Neural progenitor cell (in vitro differentiated cells): Measurements from ENCODE around the gene PMFBP1. TPM values are rescaled to one million over a fixed set of nuclear protein-coding genes. Genes with fewer than 3 reads are reported as not detected.

ENCODE experiments used
- DNase-seq: peaks from one replicate; pipeline ENCODE4 v3.0.0-alpha.2; 2016; ENCODE audit warnings: low spot score
- H2AFZ ChIP-seq: fragments of 200-600 bp; sonication (generic); replicated peaks from 2 replicates; pipeline ENCODE4 v1.6.1; 2016; ENCODE audit warnings: antibody characterized with exemption
- H3F3A ChIP-seq: fragments of 200-600 bp; sonication (generic); 2 replicates; pipeline ENCODE4 v1.6.1; 2016; ENCODE audit warnings: antibody characterized with exemption, low read depth
- H3K27ac ChIP-seq: fragments of 200-600 bp; sonication (generic); 2 replicates; pipeline ENCODE4 v1.5.1; 2016; ENCODE audit warnings: mild to moderate bottlenecking
- H3K27me3 ChIP-seq: fragments of 200-600 bp; sonication (generic); 2 replicates; pipeline ENCODE4 v1.6.1; 2016; ENCODE audit warnings: mild to moderate bottlenecking, moderate library complexity
- H3K36me3 ChIP-seq: fragments of 200-600 bp; sonication (generic); 2 replicates; pipeline ENCODE4 v1.5.1; 2016
- H3K4me1 ChIP-seq: fragments of 200-600 bp; sonication (generic); 2 replicates; pipeline ENCODE4 v1.6.1; 2016; ENCODE audit warnings: mixed run types
- H3K4me2 ChIP-seq: fragments of 200-600 bp; sonication (generic); 2 replicates; pipeline ENCODE4 v1.6.1; 2016
- H3K4me3 ChIP-seq: fragments of 200-600 bp; sonication (generic); 2 replicates; pipeline ENCODE4 v1.5.1; 2016
- H3K79me2 ChIP-seq: fragments of 200-600 bp; sonication (generic); 2 replicates; pipeline ENCODE4 v1.6.1; 2016; ENCODE audit warnings: low read depth
- H3K9ac ChIP-seq: fragments of 200-600 bp; sonication (generic); 2 replicates; pipeline ENCODE4 v1.6.1; 2016
- H3K9me3 ChIP-seq: fragments of 200-600 bp; sonication (generic); 2 replicates; pipeline ENCODE4 v1.5.1; 2016; ENCODE audit warnings: low read depth
- H4K20me1 ChIP-seq: fragments of 200-600 bp; sonication (generic); 2 replicates; pipeline ENCODE4 v1.6.1; 2016; ENCODE audit warnings: low read depth
- H3K27ac Mint-ChIP-seq: 3 replicates; pipeline ENCODE4 v1.8.0; 2021; ENCODE audit warnings: mixed read lengths
- H3K27me3 Mint-ChIP-seq: 2 replicates; pipeline ENCODE4 v1.8.0; 2022; ENCODE audit warnings: low read depth, mild to moderate bottlenecking, inconsistent platforms, moderate library complexity, mixed read lengths; ENCODE audit not compliant: insufficient read depth
- H3K36me3 Mint-ChIP-seq: 3 replicates; pipeline ENCODE4 v1.8.0; 2021; ENCODE audit warnings: mixed read lengths
- H3K4me1 Mint-ChIP-seq: 3 replicates; pipeline ENCODE4 v1.8.0; 2021; ENCODE audit warnings: mixed read lengths
- H3K4me3 Mint-ChIP-seq: 3 replicates; pipeline ENCODE4 v1.8.0; 2021; ENCODE audit warnings: mild to moderate bottlenecking, moderate library complexity, mixed read lengths
- H3K9me3 Mint-ChIP-seq: 3 replicates; pipeline ENCODE4 v1.8.0; 2020; ENCODE audit warnings: mixed read lengths
- CTCF ChIP-seq: fragments of 200-600 bp; sonication (generic); IDR thresholded peaks from 2 replicates; pipeline ENCODE4 v1.5.1; 2017; ENCODE audit warnings: antibody characterized with exemption, mild to moderate bottlenecking
- EZH2 ChIP-seq: fragments of 200-600 bp; sonication (generic); IDR thresholded peaks from 2 replicates; pipeline ENCODE4 v1.6.1; 2017; ENCODE audit warnings: antibody characterized with exemption, mild to moderate bottlenecking, moderate library complexity
- EZH2phosphoT487 ChIP-seq: fragments of 200-600 bp; sonication (generic); IDR thresholded peaks from 2 replicates; pipeline ENCODE4 v1.6.1; 2017; ENCODE audit warnings: antibody characterized with exemption
- total RNA-seq: library from RNA; depleted of rRNA; stranded (reverse); fragments of >200 nt; gene quantifications from 2 replicates; pipeline ENCODE4 v1.2.3, GENCODE V29; 2015; ENCODE audit warnings: low replicate concordance

The PMFBP1 gene
- total RNA-seq, 1 donor from 2014 or later = 12.8 TPM

DNA sequence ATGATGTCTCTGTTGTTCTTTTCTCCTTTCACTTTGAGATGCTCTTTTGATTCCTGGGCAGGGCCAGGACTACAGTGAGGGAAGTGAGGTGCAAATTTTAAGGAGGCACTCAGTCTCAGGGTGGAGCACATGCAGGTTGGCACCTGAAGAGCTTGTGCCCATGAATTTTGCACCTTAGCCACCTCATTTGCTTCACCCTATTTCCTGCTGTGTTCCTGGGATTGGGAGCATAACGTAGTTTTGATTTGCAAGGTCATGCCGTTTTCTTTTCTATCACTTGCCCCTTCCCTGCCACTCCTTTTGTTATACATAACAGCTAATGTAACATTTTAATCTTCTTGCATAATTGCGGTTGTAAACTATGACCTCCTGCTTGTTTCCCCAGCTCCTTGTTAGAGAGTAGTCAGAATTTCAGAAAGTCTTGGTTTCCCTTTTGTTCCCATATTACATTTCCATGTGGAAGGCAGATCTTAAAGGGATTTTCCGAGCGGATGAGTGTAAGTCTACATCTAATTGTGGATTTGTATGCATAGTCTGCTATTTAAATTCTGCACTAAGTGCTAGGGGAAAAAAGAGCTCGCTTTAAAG, 9.8 kb downstream of the PMFBP1 start:
- Histone ChIP-seq H3K4me3 (no peak overlapping the region), H3K79me2 (no peaks in the 10 kb centered on the region), H2AFZ (no peak overlapping the region), H3K27ac (no peak overlapping the region), H3K4me1 (peaks cover 10% of the 10 kb centered on the region), H3K27me3 (no peaks in the 10 kb centered on the region), H3K9ac (no peak overlapping the region), H3K4me2 (peak overlapping the region; percentile 31), H3F3A (no peaks in the 10 kb centered on the region), H3K9me3 (no peaks in the 10 kb centered on the region), H4K20me1 (no peaks in the 10 kb centered on the region), H3K36me3 (no peaks in the 10 kb centered on the region)
- H3K9me3 Mint-ChIP-seq = peaks cover 3% of the 10 kb centered on the region
- H3K27ac Mint-ChIP-seq = no peak overlapping the region
- DNase-seq = peak; percentile 3
- TF ChIP-seq EZH2phosphoT487 (no peak), CTCF (no peak), EZH2 (no peak)
- peaks cover 7% of the 10 kb centered on the region for H3K4me1 Mint-ChIP-seq
- H3K4me3 Mint-ChIP-seq = no peak overlapping the region
- H3K36me3 Mint-ChIP-seq = no peaks in the 10 kb centered on the region
- H3K27me3 Mint-ChIP-seq = no peaks in the 10 kb centered on the region

- Mint-ChIP-seq H3K9me3 (no peaks in the 10 kb centered on the region), H3K4me3 (no peak overlapping the region), H3K27ac (no peak overlapping the region), H3K27me3 (no peaks in the 10 kb centered on the region), H3K4me1 (peaks cover 7% of the 10 kb centered on the region), H3K36me3 (no peaks in the 10 kb centered on the region)
- H3K27ac ChIP-seq = no peak overlapping the region
- no peaks in the 10 kb centered on the region for H3F3A ChIP-seq
- DNase-seq = no peak
- no peak overlapping the region for H3K9ac ChIP-seq
- H2AFZ ChIP-seq = no peak overlapping the region
- no peaks in the 10 kb centered on the region for H3K36me3 ChIP-seq
- peaks cover 10% of the 10 kb centered on the region for H3K4me1 ChIP-seq
- no peaks in the 10 kb centered on the region for H3K9me3 ChIP-seq
- H3K79me2 ChIP-seq = no peaks in the 10 kb centered on the region
- no peaks in the 10 kb centered on the region for H4K20me1 ChIP-seq
- no peaks in the 10 kb centered on the region for H3K27me3 ChIP-seq
- H3K4me3 ChIP-seq = no peak overlapping the region
- no peak for TF ChIP-seq EZH2phosphoT487
- no peak for TF ChIP-seq CTCF
- TF ChIP-seq EZH2 = no peak
- no peak overlapping the region for H3K4me2 ChIP-seq
Measured at GRCh38 chr16:72159801-72160200, 12.2 kb downstream of the PMFBP1 start.

GRCh38 chr16:72159386-72159785, 12.6 kb downstream of the PMFBP1 start:
- Mint-ChIP-seq H3K27ac (no peak overlapping the region), H3K4me1 (peaks cover 4% of the 10 kb centered on the region), H3K27me3 (no peaks in the 10 kb centered on the region), H3K4me3 (no peak overlapping the region), H3K9me3 (no peaks in the 10 kb centered on the region), H3K36me3 (no peaks in the 10 kb centered on the region)
- no peak overlapping the region for H3K4me2 ChIP-seq
- H3K4me1 ChIP-seq = peaks cover 10% of the 10 kb centered on the region
- no peak overlapping the region for H3K27ac ChIP-seq
- no peak for TF ChIP-seq EZH2
- TF ChIP-seq CTCF = no peak
- TF ChIP-seq EZH2phosphoT487 = no peak
- H4K20me1 ChIP-seq = no peaks in the 10 kb centered on the region
- no peaks in the 10 kb centered on the region for H3F3A ChIP-seq
- no peak overlapping the region for H3K9ac ChIP-seq
- DNase-seq = no peak
- no peaks in the 10 kb centered on the region for H3K36me3 ChIP-seq
- H3K79me2 ChIP-seq = no peaks in the 10 kb centered on the region
- no peaks in the 10 kb centered on the region for H3K9me3 ChIP-seq
- no peaks in the 10 kb centered on the region for H3K27me3 ChIP-seq
- no peak overlapping the region for H2AFZ ChIP-seq
- no peak overlapping the region for H3K4me3 ChIP-seq
